ENCODE results near the gene TADA2B.

TADA2B gene

GRCh38 chr4:7004331-7004730, 38.8 kb upstream of the TADA2B start:
- peaks cover 49% of the 10 kb centered on the region for H3K36me3 ChIP-seq (ENCODE audit: control insufficient read depth, insufficient read depth, low read length)
- no peak for DNase-seq

GRCh38 chr4:7005571-7005970, 37.6 kb upstream of the TADA2B start:
- peaks cover 56% of the 10 kb centered on the region for H3K36me3 ChIP-seq (ENCODE audit: control insufficient read depth, insufficient read depth, low read length)
- no peaks in the 10 kb centered on the region for H3K27me3 ChIP-seq (replicated peaks; ENCODE audit: control insufficient read depth, insufficient read depth, low read length, poor library complexity, severe bottlenecking)
- H3K4me3 ChIP-seq (ENCODE audit: insufficient read depth, low read depth, low read length, poor library complexity, severe bottlenecking) = no peak overlapping the region
- no peak overlapping the region for H3K27ac ChIP-seq (ENCODE audit: insufficient read depth, low read length, poor library complexity, severe bottlenecking)
- no peaks in the 10 kb centered on the region for H3K4me1 ChIP-seq (ENCODE audit: control insufficient read depth, insufficient read depth, low read length, poor library complexity, severe bottlenecking)
- no peak for DNase-seq
- no peaks in the 10 kb centered on the region for H3K9me3 ChIP-seq (ENCODE audit: control insufficient read depth, low read length)

More at GRCh38 chr4:7004331-7004730, 38.8 kb upstream of the TADA2B start:
- H3K4me3 ChIP-seq (ENCODE audit: insufficient read depth, low read depth, low read length, poor library complexity, severe bottlenecking) = no peak overlapping the region
- H3K27ac ChIP-seq (ENCODE audit: insufficient read depth, low read length, poor library complexity, severe bottlenecking) = no peak overlapping the region
- H3K4me1 ChIP-seq (ENCODE audit: control insufficient read depth, insufficient read depth, low read length, poor library complexity, severe bottlenecking) = peaks cover 4% of the 10 kb centered on the region
- H3K9me3 ChIP-seq (ENCODE audit: control insufficient read depth, low read length) = no peaks in the 10 kb centered on the region
- no peaks in the 10 kb centered on the region for H3K27me3 ChIP-seq (replicated peaks; ENCODE audit: control insufficient read depth, insufficient read depth, low read length, poor library complexity, severe bottlenecking)

GRCh38 chr4:7006411-7006810, 36.8 kb upstream of the TADA2B start:
- Histone ChIP-seq H3K4me3 (ENCODE audit: insufficient read depth, low read depth, low read length, poor library complexity, severe bottlenecking) (no peak overlapping the region), H3K36me3 (ENCODE audit: control insufficient read depth, insufficient read depth, low read length) (peaks cover 55% of the 10 kb centered on the region), H3K27ac (ENCODE audit: insufficient read depth, low read length, poor library complexity, severe bottlenecking) (no peak overlapping the region), H3K4me1 (ENCODE audit: control insufficient read depth, insufficient read depth, low read length, poor library complexity, severe bottlenecking) (no peaks in the 10 kb centered on the region), H3K27me3 (replicated peaks; ENCODE audit: control insufficient read depth, insufficient read depth, low read length, poor library complexity, severe bottlenecking) (no peaks in the 10 kb centered on the region), H3K9me3 (ENCODE audit: control insufficient read depth, low read length) (no peaks in the 10 kb centered on the region)
- no peak for DNase-seq

- H3K27me3 ChIP-seq (replicated peaks; ENCODE audit: control insufficient read depth, insufficient read depth, low read length, poor library complexity, severe bottlenecking) = no peaks in the 10 kb centered on the region
- H3K36me3 ChIP-seq (ENCODE audit: control insufficient read depth, insufficient read depth, low read length) = peaks cover 48% of the 10 kb centered on the region
- no peak overlapping the region for H3K27ac ChIP-seq (ENCODE audit: insufficient read depth, low read length, poor library complexity, severe bottlenecking)
- H3K4me1 ChIP-seq (ENCODE audit: control insufficient read depth, insufficient read depth, low read length, poor library complexity, severe bottlenecking) = no peaks in the 10 kb centered on the region
- no peak for DNase-seq
- no peak overlapping the region for H3K4me3 ChIP-seq (ENCODE audit: insufficient read depth, low read depth, low read length, poor library complexity, severe bottlenecking)
- H3K9me3 ChIP-seq (ENCODE audit: control insufficient read depth, low read length) = no peaks in the 10 kb centered on the region
Measured at GRCh38 chr4:7007142-7007907, 35.8 kb upstream of the TADA2B start.

- Histone ChIP-seq H3K4me1 (ENCODE audit: control insufficient read depth, insufficient read depth, low read length, poor library complexity, severe bottlenecking) (no peaks in the 10 kb centered on the region), H3K9me3 (ENCODE audit: control insufficient read depth, low read length) (no peaks in the 10 kb centered on the region), H3K4me3 (ENCODE audit: insufficient read depth, low read depth, low read length, poor library complexity, severe bottlenecking) (no peak overlapping the region), H3K27ac (ENCODE audit: insufficient read depth, low read length, poor library complexity, severe bottlenecking) (no peak overlapping the region), H3K36me3 (ENCODE audit: control insufficient read depth, insufficient read depth, low read length) (peaks cover 49% of the 10 kb centered on the region), H3K27me3 (replicated peaks; ENCODE audit: control insufficient read depth, insufficient read depth, low read length, poor library complexity, severe bottlenecking) (no peaks in the 10 kb centered on the region)
- DNase-seq = no peak
Measured at GRCh38 chr4:7007944-7008343, 35.2 kb upstream of the TADA2B start.

GRCh38 chr4:7009564-7009963, 33.6 kb upstream of the TADA2B start:
- no peak for DNase-seq
- Histone ChIP-seq H3K27me3 (replicated peaks; ENCODE audit: control insufficient read depth, insufficient read depth, low read length, poor library complexity, severe bottlenecking) (no peaks in the 10 kb centered on the region), H3K9me3 (ENCODE audit: control insufficient read depth, low read length) (no peaks in the 10 kb centered on the region), H3K4me3 (ENCODE audit: insufficient read depth, low read depth, low read length, poor library complexity, severe bottlenecking) (no peak overlapping the region), H3K4me1 (ENCODE audit: control insufficient read depth, insufficient read depth, low read length, poor library complexity, severe bottlenecking) (no peaks in the 10 kb centered on the region), H3K27ac (ENCODE audit: insufficient read depth, low read length, poor library complexity, severe bottlenecking) (no peak overlapping the region), H3K36me3 (ENCODE audit: control insufficient read depth, insufficient read depth, low read length) (peaks cover 60% of the 10 kb centered on the region)

- no peak overlapping the region for H3K4me3 ChIP-seq (ENCODE audit: insufficient read depth, low read depth, low read length, poor library complexity, severe bottlenecking)
- no peak overlapping the region for H3K27ac ChIP-seq (ENCODE audit: insufficient read depth, low read length, poor library complexity, severe bottlenecking)
- H3K36me3 ChIP-seq (ENCODE audit: control insufficient read depth, insufficient read depth, low read length) = peaks cover 78% of the 10 kb centered on the region
Measured at GRCh38 chr4:7013175-7013574, 30.0 kb upstream of the TADA2B start.

GRCh38 chr4:7014815-7015214, 28.4 kb upstream of the TADA2B start:
- DNase-seq = no peak
- Histone ChIP-seq H3K27me3 (replicated peaks; ENCODE audit: control insufficient read depth, insufficient read depth, low read length, poor library complexity, severe bottlenecking) (no peaks in the 10 kb centered on the region), H3K36me3 (ENCODE audit: control insufficient read depth, insufficient read depth, low read length) (peaks cover 83% of the 10 kb centered on the region), H3K4me3 (ENCODE audit: insufficient read depth, low read depth, low read length, poor library complexity, severe bottlenecking) (no peak overlapping the region), H3K4me1 (ENCODE audit: control insufficient read depth, insufficient read depth, low read length, poor library complexity, severe bottlenecking) (no peaks in the 10 kb centered on the region), H3K27ac (ENCODE audit: insufficient read depth, low read length, poor library complexity, severe bottlenecking) (no peak overlapping the region), H3K9me3 (ENCODE audit: control insufficient read depth, low read length) (no peaks in the 10 kb centered on the region)

More at GRCh38 chr4:7013175-7013574, 30.0 kb upstream of the TADA2B start:
- H3K9me3 ChIP-seq (ENCODE audit: control insufficient read depth, low read length) = no peaks in the 10 kb centered on the region
- no peaks in the 10 kb centered on the region for H3K4me1 ChIP-seq (ENCODE audit: control insufficient read depth, insufficient read depth, low read length, poor library complexity, severe bottlenecking)
- no peak for DNase-seq
- H3K27me3 ChIP-seq (replicated peaks; ENCODE audit: control insufficient read depth, insufficient read depth, low read length, poor library complexity, severe bottlenecking) = no peaks in the 10 kb centered on the region

GRCh38 chr4:7015383-7016035, 27.7 kb upstream of the TADA2B start:
- Histone ChIP-seq H3K27me3 (replicated peaks; ENCODE audit: control insufficient read depth, insufficient read depth, low read length, poor library complexity, severe bottlenecking) (no peaks in the 10 kb centered on the region), H3K36me3 (ENCODE audit: control insufficient read depth, insufficient read depth, low read length) (peaks cover 77% of the 10 kb centered on the region), H3K4me3 (ENCODE audit: insufficient read depth, low read depth, low read length, poor library complexity, severe bottlenecking) (no peak overlapping the region), H3K9me3 (ENCODE audit: control insufficient read depth, low read length) (no peaks in the 10 kb centered on the region), H3K27ac (ENCODE audit: insufficient read depth, low read length, poor library complexity, severe bottlenecking) (no peak overlapping the region), H3K4me1 (ENCODE audit: control insufficient read depth, insufficient read depth, low read length, poor library complexity, severe bottlenecking) (no peaks in the 10 kb centered on the region)
- no peak for DNase-seq

GRCh38 chr4:7016086-7016485, 27.1 kb upstream of the TADA2B start:
- Histone ChIP-seq H3K4me3 (ENCODE audit: insufficient read depth, low read depth, low read length, poor library complexity, severe bottlenecking) (no peak overlapping the region), H3K4me1 (ENCODE audit: control insufficient read depth, insufficient read depth, low read length, poor library complexity, severe bottlenecking) (no peaks in the 10 kb centered on the region), H3K27me3 (replicated peaks; ENCODE audit: control insufficient read depth, insufficient read depth, low read length, poor library complexity, severe bottlenecking) (no peaks in the 10 kb centered on the region), H3K36me3 (ENCODE audit: control insufficient read depth, insufficient read depth, low read length) (peaks cover 77% of the 10 kb centered on the region), H3K27ac (ENCODE audit: insufficient read depth, low read length, poor library complexity, severe bottlenecking) (no peak overlapping the region), H3K9me3 (ENCODE audit: control insufficient read depth, low read length) (no peaks in the 10 kb centered on the region)
- no peak for DNase-seq

Data from effector memory CD4-positive, alpha-beta T cell (primary cell).